Measurements from ENCODE around the gene GLRX5. TPM values are rescaled to one million over a fixed set of nuclear protein-coding genes. Genes with fewer than 3 reads are reported as not detected.

Gene GLRX5
- total RNA-seq, 3 donors from 2014 or later: 29.1 to 36.1 (median 33.6) TPM

DNA sequence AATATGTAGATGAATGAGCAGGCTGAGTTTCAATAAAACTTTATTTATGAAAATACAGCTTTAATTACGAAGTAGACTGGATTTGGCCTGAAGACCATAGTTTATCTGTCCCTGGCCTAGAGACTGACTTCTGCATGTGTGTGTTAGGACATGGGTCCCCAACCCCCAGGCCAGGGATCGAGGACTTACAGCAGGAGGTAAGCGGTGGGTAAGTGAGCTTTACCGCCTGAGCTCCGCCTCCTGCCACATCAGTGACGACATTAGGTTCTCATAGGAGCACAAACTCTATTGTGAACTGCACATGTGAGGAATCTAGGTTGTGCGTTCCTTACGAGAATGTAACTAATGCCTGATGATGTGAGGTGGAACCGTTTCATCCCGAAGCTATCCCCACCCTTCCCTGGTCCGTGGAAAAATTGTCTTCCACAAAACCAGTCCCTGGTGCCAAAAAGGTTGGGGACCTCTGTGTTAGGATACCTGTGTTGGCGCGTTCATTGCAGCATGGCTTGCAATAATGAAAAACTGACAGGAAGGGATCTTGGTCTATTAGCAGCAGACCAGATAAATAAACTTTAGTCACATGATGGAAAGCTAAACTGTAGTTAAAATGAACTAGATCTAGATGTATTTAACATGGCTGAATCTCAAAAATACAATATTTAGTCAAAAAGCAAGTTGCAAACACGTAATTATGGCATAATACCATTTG is 4.1 kb downstream of the GLRX5 start:
- no peak overlapping the region for H3K4me3 ChIP-seq
- intact Hi-C loops (cut with DNase I; ENCODE audit: low total_unique reads): no loop called here
- peak in 1 of 2 donors; percentile 9 for DNase-seq (ENCODE audit: low spot score in 2 of 2)
- H3K27me3 ChIP-seq: no peaks in the 10 kb centered on the region
- TF ChIP-seq POLR2A (IDR thresholded peaks at IDR 0.05): no peak
- TF ChIP-seq POLR2AphosphoS5 (IDR thresholded peaks at IDR 0.05): no peak
- TF ChIP-seq, protein P1, sequence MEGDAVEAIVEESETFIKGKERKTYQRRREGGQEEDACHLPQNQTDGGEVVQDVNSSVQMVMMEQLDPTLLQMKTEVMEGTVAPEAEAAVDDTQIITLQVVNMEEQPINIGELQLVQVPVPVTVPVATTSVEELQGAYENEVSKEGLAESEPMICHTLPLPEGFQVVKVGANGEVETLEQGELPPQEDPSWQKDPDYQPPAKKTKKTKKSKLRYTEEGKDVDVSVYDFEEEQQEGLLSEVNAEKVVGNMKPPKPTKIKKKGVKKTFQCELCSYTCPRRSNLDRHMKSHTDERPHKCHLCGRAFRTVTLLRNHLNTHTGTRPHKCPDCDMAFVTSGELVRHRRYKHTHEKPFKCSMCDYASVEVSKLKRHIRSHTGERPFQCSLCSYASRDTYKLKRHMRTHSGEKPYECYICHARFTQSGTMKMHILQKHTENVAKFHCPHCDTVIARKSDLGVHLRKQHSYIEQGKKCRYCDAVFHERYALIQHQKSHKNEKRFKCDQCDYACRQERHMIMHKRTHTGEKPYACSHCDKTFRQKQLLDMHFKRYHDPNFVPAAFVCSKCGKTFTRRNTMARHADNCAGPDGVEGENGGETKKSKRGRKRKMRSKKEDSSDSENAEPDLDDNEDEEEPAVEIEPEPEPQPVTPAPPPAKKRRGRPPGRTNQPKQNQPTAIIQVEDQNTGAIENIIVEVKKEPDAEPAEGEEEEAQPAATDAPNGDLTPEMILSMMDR (IDR thresholded peaks at IDR 0.05): no peak
- H3K27ac ChIP-seq: no peak overlapping the region
- H3K4me1 ChIP-seq: peaks cover 6 to 10% of the 10 kb centered on the region in 2 donors
- H3K36me3 ChIP-seq: no peaks in the 10 kb centered on the region
- no peaks in the 10 kb centered on the region for H3K9me3 ChIP-seq

DNA sequence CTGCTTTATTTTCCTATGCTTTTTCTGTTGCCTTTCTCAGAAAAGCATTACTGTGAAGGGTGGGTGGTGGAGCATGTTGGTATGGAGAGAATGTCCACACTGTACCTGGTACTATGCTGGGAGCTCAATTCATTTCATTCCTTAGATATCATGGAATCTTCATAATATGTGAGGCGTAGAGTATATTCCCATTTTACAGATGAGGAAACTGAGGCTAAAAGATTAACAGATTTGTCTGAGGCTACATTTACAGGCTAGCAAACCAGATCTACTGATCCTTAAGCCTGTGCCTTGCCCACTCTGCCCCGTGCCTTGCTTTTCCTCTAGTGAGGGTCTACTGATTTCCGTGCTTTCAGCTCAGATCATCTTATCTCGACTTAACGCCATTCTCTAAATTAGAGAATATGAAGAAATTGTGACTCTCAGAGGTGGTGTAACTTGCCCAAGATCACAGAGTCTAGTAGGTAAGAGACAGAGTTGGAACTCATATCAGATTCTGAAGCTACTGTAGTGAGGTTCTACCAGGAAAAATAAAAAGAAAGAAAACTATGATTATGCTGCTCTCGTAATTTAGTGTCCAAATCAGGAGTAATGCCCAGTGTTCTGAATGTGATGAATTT is 5.5 kb downstream of the GLRX5 start:
- TF ChIP-seq, protein P1 (IDR thresholded peaks at IDR 0.05): no peak
- TF ChIP-seq POLR2AphosphoS5 (IDR thresholded peaks at IDR 0.05) (no peak), POLR2A (IDR thresholded peaks at IDR 0.05) (no peak)
- Histone ChIP-seq H3K27ac (no peak overlapping the region), H3K27me3 (no peaks in the 10 kb centered on the region), H3K4me3 (no peak overlapping the region), H3K9me3 (no peaks in the 10 kb centered on the region), H3K4me1 (peaks cover 6 to 10% of the 10 kb centered on the region in 2 donors), H3K36me3 (no peaks in the 10 kb centered on the region)
- no peak for DNase-seq (ENCODE audit: low spot score in 2 of 2)
- intact Hi-C loops (cut with DNase I; ENCODE audit: low total_unique reads): no loop called here

DNA sequence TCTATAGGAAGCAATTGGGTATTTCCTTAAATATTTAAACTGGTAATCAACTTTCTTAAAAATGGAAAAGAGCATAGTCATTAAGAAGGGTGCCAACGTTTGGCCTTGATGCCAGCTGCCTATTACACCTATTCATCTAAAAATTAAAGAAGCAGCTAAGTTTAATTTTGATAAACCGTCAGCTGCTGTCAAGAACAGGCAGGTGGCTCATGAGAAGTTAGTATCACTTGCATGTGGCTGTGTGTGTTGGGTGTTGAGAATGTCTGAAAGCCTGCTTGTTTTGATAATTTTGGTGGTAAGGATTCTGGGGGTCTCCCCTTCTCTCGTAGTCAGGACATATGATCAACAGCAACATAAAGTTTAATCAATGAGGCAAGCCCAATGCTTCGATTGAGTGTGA is 6.5 kb downstream of the GLRX5 start:
- H3K36me3 ChIP-seq: no peaks in the 10 kb centered on the region
- H3K9me3 ChIP-seq: no peaks in the 10 kb centered on the region
- intact Hi-C loops (cut with DNase I; ENCODE audit: low total_unique reads): no loop called here
- no peak overlapping the region for H3K4me3 ChIP-seq
- no peaks in the 10 kb centered on the region for H3K27me3 ChIP-seq
- no peak for DNase-seq (ENCODE audit: low spot score in 2 of 2)
- H3K4me1 ChIP-seq: peaks cover 2 to 4% of the 10 kb centered on the region in 2 donors
- TF ChIP-seq POLR2AphosphoS5 (IDR thresholded peaks at IDR 0.05): no peak
- TF ChIP-seq POLR2A (IDR thresholded peaks at IDR 0.05): no peak
- TF ChIP-seq, protein P1 (IDR thresholded peaks at IDR 0.05): no peak
- H3K27ac ChIP-seq: no peak overlapping the region

DNA sequence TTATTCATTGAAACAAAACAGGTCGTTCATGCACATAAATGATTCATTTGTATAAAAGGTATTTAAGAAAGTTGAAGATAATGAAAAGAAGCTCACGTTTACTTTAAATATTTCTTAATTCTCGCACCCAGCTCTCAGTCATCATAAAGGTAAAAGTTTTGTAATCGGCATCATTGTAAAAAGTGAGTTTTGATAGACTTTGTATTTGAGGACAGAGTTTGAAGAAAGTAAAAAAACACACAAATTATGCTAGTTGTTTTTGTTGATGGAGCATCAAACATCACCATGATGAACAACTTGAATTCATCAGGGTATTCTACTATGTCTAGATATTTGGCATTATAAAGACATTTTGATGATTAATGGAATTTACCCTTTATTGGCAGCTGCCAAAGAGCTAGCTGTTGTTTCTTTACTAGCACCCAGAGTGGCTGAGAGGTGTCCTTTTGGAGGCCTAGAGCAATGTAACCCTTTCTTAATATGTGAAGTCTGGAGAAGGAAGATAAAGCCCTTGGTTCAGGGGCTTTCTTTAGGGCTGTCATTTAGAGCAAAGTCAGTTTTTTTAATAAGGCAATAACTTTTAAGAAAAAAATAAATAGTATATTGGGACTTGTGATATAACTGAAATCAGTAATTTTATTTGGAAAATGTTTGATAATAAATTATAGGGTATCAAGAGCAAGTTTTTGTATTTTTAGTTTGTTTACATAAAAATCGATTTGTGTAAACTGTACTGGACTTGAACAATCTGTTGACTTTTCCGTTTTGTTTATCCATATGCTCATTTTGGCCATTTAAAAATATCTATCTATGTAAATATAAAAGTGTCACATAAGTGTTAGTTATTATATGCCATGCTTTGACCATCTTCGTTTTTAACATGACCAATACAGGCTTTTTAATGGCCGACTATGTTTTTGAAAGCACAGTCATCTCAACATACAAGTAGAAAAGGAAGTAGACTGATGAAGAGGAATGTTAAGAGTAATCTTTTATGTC is 7.4 kb downstream of the GLRX5 start:
- DNase-seq (ENCODE audit: low spot score in 2 of 2): no peak
- Histone ChIP-seq H3K27ac (no peak overlapping the region), H3K9me3 (no peaks in the 10 kb centered on the region), H3K27me3 (no peaks in the 10 kb centered on the region), H3K4me1 (peaks cover 3 to 4% of the 10 kb centered on the region in 2 donors), H3K36me3 (no peaks in the 10 kb centered on the region), H3K4me3 (no peak overlapping the region)
- intact Hi-C loops (cut with DNase I; ENCODE audit: low total_unique reads): no loop called here
- TF ChIP-seq POLR2A (IDR thresholded peaks at IDR 0.05) (no peak), POLR2AphosphoS5 (IDR thresholded peaks at IDR 0.05) (no peak)
- TF ChIP-seq, protein P1 (IDR thresholded peaks at IDR 0.05): no peak

Measured in breast epithelium (tissue), 4 donors.